Measurements from ENCODE around the gene DCLK1. TPM values are rescaled to one million over a fixed set of nuclear protein-coding genes. Genes with fewer than 3 reads are reported as not detected.

The DCLK1 gene
- total RNA-seq, 2 donors from 2014 or later: 25.6 to 27.8 TPM

- no peaks in the 10 kb centered on the region for H3K9me3 ChIP-seq
- H3K36me3 ChIP-seq: no peaks in the 10 kb centered on the region
- H3K27me3 ChIP-seq (replicated peaks; ENCODE audit: insufficient read depth): no peaks in the 10 kb centered on the region
- no peak overlapping the region for H3K27ac ChIP-seq
- ATAC-seq (ENCODE audit: insufficient number of reproducible peaks, low FRiP score, low read depth) (no peak), DNase-seq (ENCODE audit: low spot score) (no peak)
- no peak overlapping the region for H3K4me3 ChIP-seq
- H3K4me1 ChIP-seq (ENCODE audit: control insufficient read depth in 1 of 2, low read depth in 2 of 2): peaks cover 0 to 9% of the 10 kb centered on the region in 2 donors
- no peak for TF ChIP-seq CTCF (IDR thresholded peaks at IDR 0.05)
Observed at GRCh38 chr13:36028359-36029025, 102.7 kb downstream of the DCLK1 start.

DNA sequence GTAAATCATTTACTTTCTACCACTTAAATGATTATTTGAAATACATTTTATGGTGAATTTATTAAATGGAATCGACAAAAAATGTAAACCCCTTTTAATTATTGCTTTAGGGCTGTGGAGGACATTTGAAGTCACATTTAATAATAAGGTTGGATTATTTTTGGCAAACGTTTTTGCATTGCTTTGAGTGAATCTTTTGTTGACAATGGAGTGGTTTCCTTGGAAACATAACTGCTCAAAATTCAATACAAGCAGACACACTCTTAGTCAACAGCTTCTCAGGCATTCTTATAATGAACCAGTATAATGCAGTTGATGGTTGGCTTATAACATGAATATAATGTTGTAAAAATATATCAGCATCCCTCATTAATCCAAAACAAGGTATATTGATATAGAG, 104.7 kb downstream of the DCLK1 start:
- Histone ChIP-seq H3K27ac (no peak overlapping the region), H3K27me3 (replicated peaks; ENCODE audit: insufficient read depth) (no peaks in the 10 kb centered on the region), H3K36me3 (no peaks in the 10 kb centered on the region), H3K4me1 (ENCODE audit: control insufficient read depth in 1 of 2, low read depth in 2 of 2) (peaks cover 0 to 9% of the 10 kb centered on the region in 2 donors), H3K9me3 (no peaks in the 10 kb centered on the region), H3K4me3 (no peak overlapping the region)
- ATAC-seq (ENCODE audit: insufficient number of reproducible peaks, low FRiP score, low read depth) (no peak), DNase-seq (ENCODE audit: low spot score) (no peak)
- no peak for TF ChIP-seq CTCF (IDR thresholded peaks at IDR 0.05)

DNA sequence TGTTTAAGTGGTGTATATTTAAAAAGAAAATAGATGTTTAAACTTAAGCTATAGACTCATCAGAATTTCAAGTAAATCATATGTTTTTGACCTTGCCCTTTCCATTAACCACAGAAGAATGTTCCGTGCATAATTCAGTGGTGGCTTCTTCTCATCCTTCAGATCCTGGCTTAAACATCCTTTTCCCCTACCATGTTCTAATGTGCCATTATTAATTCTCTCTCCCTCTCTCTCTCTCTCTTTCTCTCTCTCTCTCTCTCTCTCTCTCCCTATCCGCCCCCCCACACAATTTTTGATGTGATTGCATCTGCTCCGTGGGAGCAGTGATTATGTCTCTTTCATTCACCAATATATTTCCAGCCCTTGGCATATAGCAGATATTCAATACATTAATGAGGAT, 116.4 kb downstream of the DCLK1 start:
- H3K27ac ChIP-seq: no peak overlapping the region
- DNase-seq (ENCODE audit: low spot score): no peak
- no peaks in the 10 kb centered on the region for H3K36me3 ChIP-seq
- no peak for TF ChIP-seq CTCF (IDR thresholded peaks at IDR 0.05)
- no peak for ATAC-seq (ENCODE audit: insufficient number of reproducible peaks, low FRiP score, low read depth)
- no peaks in the 10 kb centered on the region for H3K9me3 ChIP-seq
- H3K4me1 ChIP-seq (ENCODE audit: control insufficient read depth in 1 of 2, low read depth in 2 of 2): no peaks in the 10 kb centered on the region
- H3K27me3 ChIP-seq (replicated peaks; ENCODE audit: insufficient read depth): no peaks in the 10 kb centered on the region
- no peak overlapping the region for H3K4me3 ChIP-seq

DNA sequence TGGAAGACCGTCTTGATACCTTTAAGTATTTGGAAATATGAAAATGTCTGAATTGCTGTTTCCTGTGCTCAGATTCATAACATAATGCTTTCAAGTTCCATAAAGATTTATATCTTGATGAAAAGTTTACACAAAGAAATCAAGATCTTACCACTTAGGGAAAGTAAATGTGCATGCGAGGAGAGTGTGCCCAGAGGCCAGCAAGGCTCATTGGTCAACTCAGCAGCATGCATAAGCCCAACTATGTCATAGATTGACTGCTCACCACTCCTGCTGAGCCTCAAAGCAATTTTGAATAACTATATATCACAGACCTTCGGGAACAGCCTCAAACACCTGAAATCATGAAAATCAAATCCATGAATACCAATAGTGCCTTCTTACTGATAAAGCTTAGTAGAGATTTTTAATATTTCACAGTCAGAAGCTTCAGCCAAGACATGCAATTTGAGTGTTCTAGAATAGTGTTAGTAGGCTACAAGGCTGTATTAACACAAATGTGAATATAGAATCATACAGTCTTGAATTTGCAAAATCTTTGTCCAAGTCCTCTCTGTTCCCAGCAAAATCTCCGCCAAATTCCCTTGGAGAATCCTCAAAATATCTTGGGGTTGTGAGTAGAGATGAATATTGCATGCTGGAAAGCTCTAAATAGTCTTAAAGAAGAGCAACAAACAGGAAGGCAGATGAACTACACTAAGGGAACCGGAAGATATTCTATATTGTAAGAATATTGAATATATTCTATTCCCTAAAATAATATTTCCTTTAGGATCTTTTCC, 124.1 kb downstream of the DCLK1 start:
- no peak for TF ChIP-seq CTCF (IDR thresholded peaks at IDR 0.05)
- Histone ChIP-seq H3K9me3 (no peaks in the 10 kb centered on the region), H3K27ac (peak overlapping the region in 1 of 2 donors; percentile 0), H3K4me3 (no peak overlapping the region), H3K36me3 (no peaks in the 10 kb centered on the region), H3K27me3 (replicated peaks; ENCODE audit: insufficient read depth) (no peaks in the 10 kb centered on the region), H3K4me1 (ENCODE audit: control insufficient read depth in 1 of 2, low read depth in 2 of 2) (peaks cover 0 to 12% of the 10 kb centered on the region in 2 donors)
- DNase-seq (ENCODE audit: low spot score): no peak
- no peak for ATAC-seq (ENCODE audit: insufficient number of reproducible peaks, low FRiP score, low read depth)

- H3K4me3 ChIP-seq: no peak overlapping the region
- ATAC-seq (ENCODE audit: insufficient number of reproducible peaks, low FRiP score, low read depth): no peak
- no peaks in the 10 kb centered on the region for H3K36me3 ChIP-seq
- H3K27me3 ChIP-seq (replicated peaks; ENCODE audit: insufficient read depth): no peaks in the 10 kb centered on the region
- peak overlapping the region in 1 of 2 donors; percentile 0 for H3K27ac ChIP-seq
- no peak for DNase-seq (ENCODE audit: low spot score)
- peaks cover 0 to 12% of the 10 kb centered on the region in 2 donors for H3K4me1 ChIP-seq (ENCODE audit: control insufficient read depth in 1 of 2, low read depth in 2 of 2)
- H3K9me3 ChIP-seq: no peaks in the 10 kb centered on the region
- TF ChIP-seq CTCF (IDR thresholded peaks at IDR 0.05): no peak
Observed at GRCh38 chr13:36006347-36006746, 124.8 kb downstream of the DCLK1 start.
